Activated gamma-delta T cell treated with anti-CD3 and anti-CD28 coated beads, Interleukin-2, amount 50 U/mL, for 16 hours (primary cell): Measurements from ENCODE around the gene TMEM41B.
"Not testable (repeated sequence)": the region's sequence is repeated elsewhere in the genome, so short reads cannot be mapped to it uniquely, and the experiment has no call there.

Source experiments
- DNase-seq: peaks from one replicate; pipeline ENCODE4 v3.0.0-alpha.2; 2020; ENCODE audit warnings: low read depth

Gene TMEM41B

GRCh38 chr11:9310485-9311090, 3.8 kb downstream of the TMEM41B start:
- no peak for DNase-seq

DNA sequence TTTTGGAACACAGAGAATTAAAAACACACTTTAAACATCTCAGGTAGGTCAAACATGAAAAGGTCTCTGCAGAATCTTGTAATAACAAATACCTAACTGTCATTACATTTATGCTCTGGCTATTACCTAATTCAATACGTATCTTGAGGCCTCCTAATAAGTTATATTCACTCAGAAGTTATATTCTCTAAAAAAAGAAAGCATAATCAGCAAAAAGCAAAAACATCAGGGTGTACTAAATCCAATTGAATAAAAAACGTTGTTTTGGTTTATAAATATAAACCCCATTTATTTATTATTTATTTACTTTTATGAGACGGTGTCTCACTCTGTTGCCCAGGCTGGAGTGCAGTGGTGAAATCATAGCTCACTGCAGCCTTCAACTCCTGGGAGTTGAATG, 10.2 kb downstream of the TMEM41B start:
- DNase-seq = no peak

- DNase-seq = no peak
Measured at GRCh38 chr11:9302448-9302847, 11.9 kb downstream of the TMEM41B start.

DNA sequence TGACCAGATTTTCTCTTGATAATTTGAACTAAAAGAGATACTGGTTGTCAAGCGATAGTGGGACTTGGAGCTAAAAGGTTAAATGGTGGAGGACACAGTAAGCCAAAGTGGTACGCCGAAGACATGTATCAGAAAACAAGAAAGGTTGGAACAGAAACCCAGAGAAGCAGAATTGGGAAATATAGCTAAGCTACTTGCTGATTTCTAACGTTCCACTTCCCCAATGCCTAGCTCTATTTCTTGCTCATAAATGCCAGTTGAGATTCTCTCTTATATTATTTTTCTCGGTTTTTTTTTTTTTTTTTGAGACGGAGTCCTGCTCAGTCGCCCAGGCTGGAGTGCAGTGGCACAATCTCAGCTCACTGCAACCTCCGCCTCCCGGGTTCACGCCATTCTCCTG, 12.7 kb downstream of the TMEM41B start:
- DNase-seq = no peak

DNA sequence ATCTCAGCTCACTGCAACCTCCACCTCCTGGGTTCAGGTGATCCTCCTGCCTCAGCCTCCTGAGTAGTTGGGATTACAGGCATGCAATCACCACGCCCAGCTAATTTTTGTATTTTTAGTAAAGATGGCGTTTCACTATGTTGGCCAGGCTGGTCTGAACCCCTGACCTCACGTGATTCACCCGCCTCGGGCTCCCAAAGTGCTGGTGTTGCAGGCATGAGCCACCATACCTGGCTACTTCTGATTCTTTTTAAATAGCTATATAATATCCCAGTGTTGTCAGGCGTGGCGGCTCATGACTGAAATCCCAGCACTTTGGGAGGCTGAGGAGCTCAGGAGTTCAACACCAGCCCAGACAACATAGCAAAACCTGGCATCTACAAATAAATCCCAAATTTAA, 20.7 kb downstream of the TMEM41B start:
- no peak for DNase-seq

- DNase-seq = no peak
Measured at GRCh38 chr11:9285850-9286587, 28.4 kb downstream of the TMEM41B start.

DNA sequence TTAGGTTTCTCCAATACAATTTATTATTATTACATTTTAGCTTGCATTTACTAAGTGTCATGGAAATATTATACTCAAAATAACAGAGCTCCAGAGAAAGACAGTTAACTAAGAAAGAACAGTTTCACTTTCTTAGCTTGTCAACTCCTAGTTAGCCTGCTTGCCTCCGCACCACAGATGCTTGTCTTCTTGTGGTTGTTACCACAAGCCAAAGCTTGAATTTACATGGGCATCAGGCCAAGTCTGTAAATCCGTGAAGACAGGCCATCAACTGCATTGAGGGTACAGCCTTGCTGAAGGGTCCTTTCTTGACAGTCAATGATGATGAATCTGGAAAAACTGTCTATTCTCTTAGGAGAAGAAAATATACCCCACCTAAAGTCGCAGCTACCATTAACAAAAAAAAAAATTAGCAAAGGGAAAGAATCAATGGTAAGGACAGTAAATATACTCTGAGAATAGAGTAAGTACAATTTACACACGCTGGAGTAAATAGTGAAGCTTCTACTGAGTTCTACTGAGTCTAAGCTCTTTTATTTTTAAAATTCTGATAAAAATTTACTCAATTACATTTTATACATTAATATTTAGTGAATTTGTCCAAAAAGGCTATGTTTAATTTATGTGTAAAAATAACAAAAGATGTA, 33.6 kb downstream of the TMEM41B start:
- peak; percentile 44 for DNase-seq

GRCh38 chr11:9277176-9277575, 37.2 kb downstream of the TMEM41B start:
- no peak for DNase-seq

GRCh38 chr11:9276571-9276970, 37.8 kb downstream of the TMEM41B start:
- DNase-seq = no peak

DNA sequence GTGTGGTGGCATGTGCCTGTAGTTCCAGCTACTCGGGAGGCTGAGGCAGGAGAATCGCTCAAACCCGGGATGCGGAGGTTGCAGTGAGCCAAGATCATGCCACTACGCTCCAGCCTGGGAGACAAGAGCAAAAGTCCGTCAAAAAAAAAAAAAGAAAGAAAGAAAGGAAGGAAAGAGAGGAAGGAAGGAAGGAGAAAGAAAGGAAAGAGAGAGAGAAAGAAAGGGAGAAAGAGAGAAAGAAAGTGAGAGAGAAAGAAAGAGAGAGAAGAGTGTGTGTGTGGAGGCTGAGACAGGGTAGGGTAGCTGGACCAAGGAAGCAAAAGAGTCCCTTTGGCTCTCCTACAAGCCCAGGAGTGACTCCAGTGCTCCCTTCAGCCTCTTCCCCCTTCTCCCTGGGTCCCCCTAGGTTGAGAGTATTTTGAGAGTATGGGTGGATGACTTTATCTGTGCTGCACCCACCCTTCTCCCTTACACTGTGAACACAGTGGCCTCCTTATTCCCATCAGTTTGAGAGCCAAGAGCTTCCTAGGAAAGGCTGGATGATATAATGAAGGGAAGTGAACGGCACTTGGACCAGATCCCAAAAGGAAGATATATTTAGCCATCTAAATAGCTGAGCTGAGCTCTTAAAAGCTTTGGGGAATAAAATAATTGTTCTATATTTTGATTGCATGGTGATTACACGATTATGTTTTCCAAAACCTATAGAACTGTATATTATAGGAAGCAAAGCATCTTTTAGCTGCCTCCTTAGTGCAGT, 39.7 kb downstream of the TMEM41B start:
- DNase-seq = no peak

DNA sequence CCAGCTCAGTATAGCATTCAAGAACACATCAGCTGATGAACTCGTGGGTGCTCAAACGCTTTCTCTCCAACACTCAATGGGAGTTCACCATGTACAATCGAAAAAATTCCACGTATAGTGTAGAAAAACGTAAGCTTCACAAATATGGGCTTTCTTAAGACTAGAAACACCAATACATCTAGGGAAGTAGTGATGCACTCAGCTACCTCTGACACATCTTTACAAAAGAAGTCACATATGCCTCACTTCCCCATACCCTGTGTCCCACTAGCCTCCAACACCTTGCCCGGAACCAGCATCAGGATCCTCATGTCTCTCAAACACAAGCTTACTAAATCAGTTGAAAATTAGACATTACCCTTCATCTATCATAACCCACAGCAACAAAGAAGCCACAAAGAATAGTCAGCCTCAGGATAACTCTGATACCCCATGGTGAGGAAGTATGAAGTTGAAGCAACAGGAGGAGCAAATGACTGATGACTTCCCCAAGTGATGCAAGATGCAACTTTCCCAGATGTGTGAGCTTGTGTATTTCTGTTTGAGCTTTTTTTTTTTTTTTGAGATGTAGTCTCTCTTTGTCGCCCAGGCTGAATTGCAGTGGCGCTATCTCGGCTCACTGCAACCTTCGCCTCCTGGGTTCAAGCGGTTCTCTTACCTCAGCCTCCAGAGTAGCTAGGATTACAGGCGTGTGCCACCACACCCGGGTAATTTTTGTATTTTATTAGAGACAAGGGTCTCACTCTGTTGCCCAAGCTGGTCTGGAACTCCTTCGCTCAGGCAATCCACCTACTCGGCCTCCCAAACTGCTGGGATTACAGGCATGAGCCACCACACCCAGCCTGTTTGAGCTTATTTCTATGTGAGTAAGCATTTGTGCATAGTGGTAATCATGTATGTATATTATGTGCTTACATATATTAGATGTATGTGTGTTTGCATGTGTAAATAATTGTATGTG, 40.7 kb downstream of the TMEM41B start:
- no peak for DNase-seq

- no peak for DNase-seq
Measured at GRCh38 chr11:9269492-9270013, 44.8 kb downstream of the TMEM41B start.

DNA sequence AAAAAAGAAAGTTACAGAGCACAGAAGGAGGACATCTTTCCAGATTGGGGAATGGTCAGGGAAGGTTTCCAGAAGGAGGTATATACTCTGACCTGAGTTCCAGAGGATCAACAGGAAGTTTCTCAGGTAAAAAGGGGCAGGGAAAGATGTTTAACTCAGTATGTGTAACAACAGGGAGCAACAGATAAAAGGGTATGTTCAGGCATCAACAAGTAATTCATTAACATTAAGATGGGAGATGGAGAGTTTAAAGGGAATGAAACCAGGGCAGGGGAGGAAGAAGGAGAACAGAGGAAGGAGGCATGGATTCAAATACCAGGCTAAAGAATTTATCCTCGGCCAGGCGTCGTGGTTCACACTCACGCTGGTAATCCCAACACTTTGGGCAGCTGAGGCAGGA, 46.7 kb downstream of the TMEM41B start:
- no peak for DNase-seq

DNA sequence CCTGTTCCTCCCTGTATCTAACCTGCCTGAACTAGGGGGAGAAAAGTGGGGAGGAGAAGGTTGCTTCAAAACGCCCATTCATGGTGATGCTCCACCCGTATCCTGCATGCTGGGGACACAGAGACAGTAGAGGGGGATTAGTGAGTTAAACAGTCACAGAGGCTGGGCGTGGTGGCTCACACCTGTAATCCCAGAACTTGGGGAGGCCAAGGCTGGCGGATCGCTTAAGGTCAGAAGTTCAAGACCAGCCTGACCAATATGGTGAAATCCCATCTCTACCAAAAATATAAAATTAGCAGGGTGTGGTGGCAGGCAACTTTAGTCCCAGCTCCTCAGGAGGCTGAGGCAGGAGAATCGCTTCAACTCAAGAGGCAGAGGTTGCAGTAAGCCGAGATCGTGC, 47.5 kb downstream of the TMEM41B start:
- no peak for DNase-seq

GRCh38 chr11:9266132-9266736, 48.2 kb downstream of the TMEM41B start:
- DNase-seq = no peak

- DNase-seq = peak; percentile 39
Measured at GRCh38 chr11:9265211-9266131, 48.9 kb downstream of the TMEM41B start, which contains the start of gene DENND5A. TSS of gene DENND5A (minus strand) at chr11:9265350. CDS start at chr11:9265069, 281 bp downstream.

DNA sequence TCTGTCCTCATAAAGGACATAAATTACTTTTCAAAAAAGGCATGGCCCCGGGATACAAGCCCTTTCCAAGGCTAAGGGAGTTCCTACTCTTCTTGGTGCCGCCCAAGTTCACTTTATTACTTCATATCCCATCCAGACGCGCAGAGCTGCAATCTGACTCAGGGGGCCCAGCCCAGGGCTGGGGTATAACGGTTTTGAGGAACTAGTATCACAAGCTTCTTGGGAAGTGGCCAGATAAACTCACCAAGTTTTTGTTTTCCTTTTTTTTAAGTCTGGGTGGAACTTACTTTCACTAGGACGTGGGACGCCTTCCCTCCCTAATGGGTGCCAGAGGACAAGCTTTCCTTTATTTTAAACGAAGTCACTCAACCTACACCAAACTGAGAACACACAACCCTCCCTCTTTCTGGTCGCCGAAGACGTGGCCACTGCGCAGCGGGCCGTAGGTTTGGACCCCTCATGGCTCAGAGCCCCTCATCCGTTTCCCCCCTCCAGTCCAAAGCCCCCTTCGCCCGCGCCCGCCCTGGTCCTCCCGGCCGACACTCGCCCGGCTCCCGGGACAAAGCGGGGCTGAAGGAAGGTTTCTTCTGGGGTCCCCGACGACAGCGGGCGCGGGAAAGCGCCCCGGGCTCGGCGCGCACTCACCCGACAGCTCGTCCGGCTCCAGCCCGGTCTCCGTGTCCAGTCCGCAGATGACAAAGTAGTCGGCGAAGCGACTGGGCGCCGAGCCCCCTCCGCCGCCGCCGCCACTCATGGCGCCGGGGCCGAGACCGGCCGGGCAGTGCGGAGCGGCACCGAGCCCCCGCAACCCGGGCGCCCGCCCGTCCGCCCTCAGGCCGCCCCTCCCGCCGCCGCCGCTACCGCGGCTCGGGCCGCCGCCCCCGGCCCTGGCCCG, 49.8 kb downstream of the TMEM41B start:
- DNase-seq = no peak

DNA sequence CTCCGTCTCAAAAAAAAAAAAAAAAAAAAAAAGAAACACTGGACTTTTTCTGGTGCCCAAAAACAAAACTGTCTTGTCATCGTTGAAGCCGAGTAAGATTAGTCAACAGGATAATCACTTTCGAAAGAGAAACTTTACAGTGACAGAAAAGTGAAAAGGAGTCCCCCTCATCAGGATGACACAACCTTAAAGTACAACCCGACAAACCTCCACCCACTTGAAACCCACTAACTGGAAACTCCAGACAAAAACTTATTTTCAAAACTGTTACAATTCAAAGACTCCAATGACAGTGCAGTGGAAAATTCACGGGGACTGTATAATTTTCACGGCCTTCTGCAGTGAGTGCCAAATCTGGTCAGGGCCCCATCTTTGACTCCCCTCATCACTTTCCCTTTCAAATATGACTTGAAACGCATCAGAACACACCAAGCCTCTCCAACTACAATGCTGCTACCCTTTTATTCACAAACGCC, 50.5 kb downstream of the TMEM41B start:
- peak; percentile 41 for DNase-seq

DNA sequence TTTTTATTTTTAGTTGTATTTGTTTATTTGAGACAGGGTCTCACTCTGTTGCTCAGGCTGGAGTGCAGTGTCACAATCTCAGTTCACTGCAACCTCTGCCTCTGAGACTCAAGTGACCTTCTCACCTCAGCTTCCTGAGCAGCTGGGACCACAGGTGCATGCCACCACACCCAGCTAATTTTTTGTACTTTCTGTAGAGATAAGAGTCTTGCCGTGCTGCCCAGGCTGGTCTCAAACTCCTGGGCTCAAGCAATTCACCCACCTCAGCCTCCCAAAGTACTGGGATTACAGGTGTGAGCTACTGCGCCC, 53.6 kb downstream of the TMEM41B start:
- DNase-seq = not testable (repeated sequence)
